HG03045 (cell line): ENCODE data around the gene ARHGAP10.

Source experiments
- ATAC-seq: cut with Tn5 transposase; IDR thresholded peaks from one replicate; pipeline ENCODE4 v1.9.1; 2021; ENCODE audit warnings: mild to moderate bottlenecking, moderate library complexity; ENCODE audit not compliant: unreplicated experiment

The ARHGAP10 gene

DNA sequence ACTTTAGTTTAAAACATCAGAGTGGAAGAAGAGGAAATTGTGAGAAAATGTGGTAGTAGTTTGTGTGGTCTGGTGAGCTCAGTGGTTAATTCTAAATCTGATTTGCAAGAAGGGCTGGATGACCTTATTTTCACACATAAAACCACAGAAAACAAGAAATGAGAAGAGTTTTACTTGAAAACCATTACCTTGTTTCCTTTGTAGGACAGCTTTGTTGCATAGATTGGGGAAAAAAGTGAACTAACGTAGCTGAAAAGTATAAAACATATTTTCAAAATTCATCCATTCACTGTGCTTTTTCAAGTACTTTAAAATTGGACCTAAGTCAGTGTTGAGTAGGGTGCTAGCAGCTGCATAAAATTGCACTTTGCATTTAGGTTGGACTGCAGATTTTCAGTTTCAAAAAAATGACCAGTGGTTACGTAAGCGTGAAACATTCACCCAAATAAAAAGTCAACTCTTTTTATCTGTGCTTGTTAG is 211.3 kb downstream of the ARHGAP10 start:
- ATAC-seq = peak; percentile 89

DNA sequence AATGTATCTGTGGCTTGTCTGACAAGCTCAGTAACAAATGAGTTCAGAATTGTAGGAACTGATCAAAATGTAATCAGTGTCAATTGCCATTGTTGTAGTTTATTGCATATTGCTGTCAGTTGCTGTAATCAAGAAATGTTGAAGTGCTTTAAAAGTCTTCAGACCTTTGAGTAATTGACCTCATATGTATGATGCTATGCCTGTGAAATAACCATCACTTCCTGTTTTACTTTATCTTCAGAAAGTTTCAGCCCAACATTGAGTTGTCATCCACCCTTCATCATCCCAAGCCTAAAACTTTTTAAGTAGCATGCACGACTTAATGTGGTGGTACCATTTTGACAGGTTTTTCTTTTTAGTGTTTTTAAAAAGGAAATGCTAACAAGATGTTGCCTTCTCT is 212.4 kb downstream of the ARHGAP10 start:
- ATAC-seq = no peak

DNA sequence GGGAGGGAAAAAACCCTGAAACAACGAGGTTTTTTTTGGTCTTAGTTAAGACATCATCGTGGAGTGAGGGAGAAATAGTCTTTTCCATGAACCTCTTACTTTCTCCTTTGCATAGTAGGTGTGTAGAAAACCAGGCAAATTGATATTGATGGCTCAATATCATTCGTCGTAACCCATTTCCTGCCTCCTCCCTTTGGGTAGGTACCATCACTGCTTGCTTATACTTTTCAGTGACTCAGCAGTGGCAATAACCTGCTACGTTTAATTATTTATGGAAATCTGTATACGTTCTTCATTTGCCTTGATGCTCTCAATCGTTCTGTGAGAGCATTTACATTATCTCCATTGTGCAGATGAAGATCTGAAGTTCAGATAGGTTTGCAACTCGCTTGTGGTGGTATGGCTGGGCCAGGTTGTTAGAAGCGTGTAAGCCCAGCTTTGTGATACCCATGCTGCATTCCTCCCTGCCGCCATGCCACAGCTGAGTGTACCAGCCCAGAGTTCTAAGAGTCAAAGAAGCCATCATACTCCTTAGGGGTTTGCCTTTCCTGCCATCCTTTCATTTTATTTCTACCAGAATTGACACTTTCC is 212.9 kb downstream of the ARHGAP10 start:
- ATAC-seq = no peak

DNA sequence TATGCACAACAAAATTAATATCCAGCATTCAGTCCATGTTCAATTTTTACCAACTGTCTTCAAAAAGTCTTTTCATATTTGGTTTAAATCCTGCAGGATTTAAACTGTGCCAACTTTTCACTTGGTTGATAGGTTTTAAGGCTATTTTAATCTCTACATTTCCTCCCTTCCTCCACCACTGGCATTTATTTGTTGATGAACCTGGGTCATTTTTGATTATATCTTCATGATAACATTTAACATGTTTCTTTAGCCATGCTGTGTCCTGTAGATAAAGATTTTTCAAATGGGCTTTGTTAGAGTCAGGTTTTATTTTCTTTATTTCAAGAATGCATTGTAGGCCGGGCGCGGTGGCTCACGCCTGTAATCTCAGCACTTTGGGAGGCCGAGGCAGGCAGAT is 216.4 kb downstream of the ARHGAP10 start:
- no peak for ATAC-seq

DNA sequence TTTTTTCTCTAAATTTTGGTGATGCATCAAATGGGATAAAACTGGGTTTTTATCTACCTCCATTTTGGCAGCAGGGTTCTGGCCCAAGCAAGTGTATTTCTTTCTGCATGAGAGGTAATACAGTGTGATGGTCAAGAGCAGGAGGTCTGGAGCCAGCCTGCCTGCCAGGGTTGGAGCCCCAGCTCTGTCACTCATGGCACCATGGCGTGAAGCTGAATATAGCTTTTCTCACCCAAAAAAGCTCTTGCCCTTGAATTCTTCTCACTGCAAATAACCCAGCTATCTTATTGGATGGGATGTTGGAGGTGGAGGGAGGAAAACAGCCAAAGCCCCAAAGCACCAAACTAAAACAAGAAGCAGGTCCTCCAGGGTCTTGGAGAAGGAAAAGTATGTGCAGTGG is 218.4 kb downstream of the ARHGAP10 start:
- ATAC-seq = no peak

DNA sequence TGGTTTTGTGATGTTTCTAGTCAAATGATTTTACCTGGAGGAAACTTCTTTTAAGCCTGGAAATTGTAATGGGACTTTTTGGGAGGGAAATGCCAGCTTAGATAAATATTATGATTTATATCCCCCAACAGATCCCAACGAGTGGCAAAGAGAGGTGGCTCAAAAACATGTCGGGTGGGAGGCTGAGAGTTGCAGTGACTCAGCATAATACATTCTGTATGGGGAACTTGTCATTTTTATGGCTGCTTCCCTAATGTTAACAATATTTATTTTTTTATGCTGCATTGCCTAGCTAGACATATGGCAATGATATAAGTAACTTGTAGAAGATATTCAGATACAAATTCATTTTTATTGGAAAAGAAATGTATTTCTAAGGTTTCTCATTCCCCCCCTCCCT is 219.0 kb downstream of the ARHGAP10 start:
- ATAC-seq = no peak

DNA sequence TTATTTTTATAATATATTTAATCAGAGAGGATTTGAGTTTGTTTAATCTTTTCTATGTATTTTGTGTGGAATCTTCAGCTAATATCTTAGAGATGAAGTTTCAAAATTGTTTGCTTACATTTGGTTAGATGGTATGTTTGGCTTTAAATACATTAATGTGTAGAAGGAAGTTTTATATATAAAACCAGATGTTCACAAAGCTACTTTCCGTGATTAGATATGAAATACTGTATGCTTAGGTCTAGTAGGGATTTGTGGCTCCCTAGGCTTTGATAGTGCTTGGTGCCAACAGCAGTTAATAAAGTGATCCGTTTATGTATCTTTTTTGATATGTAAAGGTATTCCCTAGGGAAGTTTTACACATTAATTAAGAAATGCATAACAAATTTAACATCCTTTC is 223.0 kb downstream of the ARHGAP10 start:
- no peak for ATAC-seq

DNA sequence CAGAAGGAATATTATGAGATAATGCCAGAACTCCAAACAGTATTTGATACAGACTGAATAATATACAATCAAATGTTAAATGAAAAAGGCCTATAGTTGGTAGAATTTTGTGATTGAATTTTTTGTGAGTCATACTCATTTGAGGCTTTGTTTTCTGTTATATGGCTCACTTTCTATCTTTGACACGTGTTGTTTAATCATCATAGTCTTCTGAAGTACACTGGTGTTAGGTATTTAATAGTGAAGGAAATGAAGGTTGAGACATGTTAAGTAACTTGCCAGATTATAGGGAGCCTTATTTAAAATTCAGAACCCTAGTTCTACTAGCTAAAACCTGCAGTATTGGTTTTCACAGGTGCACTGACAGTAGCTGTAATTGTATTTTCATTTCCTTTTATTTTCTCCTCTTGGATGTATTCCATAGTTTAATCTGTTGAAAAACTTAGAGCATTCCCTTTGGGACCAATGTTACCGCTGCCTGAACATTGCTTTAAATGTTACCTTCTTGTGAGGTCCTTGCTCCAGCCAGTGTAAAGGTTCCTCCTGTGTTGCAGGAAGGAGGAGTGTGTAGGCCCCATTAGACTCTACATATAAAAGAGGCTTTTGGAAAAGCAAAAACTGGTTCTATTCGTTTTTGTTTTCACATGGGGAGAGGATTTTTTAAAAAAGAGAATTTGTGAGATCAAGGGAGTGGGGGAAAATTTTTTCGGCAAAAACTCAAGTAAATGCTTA is 224.1 kb downstream of the ARHGAP10 start:
- ATAC-seq = no peak

DNA sequence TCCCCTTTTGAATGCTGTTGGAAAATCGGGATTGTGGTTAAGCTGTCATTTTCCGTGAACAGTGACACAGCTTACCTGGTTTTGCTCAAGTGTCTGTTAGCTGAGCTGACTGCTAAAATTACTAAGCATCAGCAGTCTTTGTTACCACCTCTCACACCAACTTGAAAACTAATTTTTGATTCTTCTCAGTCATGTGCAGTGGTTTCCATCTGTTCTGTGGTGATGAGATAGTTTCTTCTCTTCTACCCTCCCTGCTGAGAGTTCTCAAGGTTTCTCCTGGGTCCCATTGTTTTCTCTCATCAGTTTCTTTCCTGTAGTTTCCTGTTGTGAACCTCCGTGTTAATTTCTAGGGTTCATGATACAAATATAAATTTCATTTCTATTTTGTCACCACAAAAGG is 225.6 kb downstream of the ARHGAP10 start:
- no peak for ATAC-seq

DNA sequence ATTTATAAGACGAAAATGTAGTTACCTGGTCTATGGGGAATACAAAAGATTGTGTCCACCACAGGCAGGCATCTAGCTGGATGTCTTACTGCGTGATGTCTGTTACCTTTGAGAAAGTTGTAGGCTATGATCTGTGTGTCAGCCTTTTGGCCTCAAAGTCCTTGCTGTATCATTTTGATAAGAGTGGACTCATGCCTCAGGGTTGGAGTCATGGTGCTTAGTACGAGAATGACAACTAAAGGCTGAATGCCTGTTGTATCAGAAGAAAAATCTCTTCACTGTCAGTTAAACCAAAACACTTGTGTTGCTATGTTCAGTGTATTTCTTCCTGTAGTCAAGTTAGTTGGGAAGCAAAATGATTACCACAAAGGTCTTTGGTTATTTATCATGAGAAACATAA is 226.2 kb downstream of the ARHGAP10 start:
- no peak for ATAC-seq

DNA sequence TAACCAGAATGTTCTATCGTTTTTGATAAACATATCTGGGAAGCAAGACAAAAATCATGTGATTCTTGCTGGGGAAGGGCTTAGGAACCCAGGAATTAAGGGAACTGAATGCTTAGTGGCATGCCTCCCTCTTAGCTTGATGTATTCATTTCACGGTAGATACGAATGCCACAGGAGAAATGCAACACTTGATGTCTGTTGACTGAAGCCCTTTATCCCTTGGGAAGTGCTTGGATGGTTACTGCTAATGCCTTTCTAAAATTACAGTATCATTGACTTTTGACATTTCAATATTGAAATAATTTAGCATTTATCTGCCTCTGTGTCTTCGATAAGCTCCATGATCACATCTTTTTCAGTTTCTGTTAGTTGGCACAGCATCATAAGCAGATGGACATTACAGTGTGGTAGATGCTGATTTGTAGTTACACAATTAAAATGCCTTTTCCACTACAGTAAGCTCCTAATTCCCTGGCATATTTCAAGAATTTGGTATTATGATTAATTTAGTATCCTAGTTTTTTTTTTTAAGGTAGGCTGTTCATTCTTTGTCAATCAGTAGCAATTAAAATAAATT is 226.7 kb downstream of the ARHGAP10 start:
- ATAC-seq = no peak

DNA sequence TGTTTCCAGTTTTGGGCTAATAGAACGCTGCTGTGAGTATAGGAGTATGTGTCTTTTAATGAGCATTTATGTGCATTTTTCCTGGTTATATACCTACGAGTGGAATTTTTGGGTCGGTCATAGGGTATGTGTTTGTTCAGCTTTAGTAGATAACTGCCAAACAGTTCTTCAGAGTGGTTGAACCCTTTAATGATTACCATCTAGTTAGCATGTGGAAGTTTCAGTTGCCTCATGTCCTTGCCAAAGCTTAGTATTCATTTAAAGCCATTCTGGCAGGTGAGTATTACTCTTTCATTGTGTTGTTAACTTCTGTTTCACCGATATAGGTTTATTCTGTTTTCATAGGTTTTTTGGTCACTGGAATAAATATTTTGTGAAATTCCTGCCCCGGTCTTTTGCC is 229.1 kb downstream of the ARHGAP10 start:
- ATAC-seq = no peak

DNA sequence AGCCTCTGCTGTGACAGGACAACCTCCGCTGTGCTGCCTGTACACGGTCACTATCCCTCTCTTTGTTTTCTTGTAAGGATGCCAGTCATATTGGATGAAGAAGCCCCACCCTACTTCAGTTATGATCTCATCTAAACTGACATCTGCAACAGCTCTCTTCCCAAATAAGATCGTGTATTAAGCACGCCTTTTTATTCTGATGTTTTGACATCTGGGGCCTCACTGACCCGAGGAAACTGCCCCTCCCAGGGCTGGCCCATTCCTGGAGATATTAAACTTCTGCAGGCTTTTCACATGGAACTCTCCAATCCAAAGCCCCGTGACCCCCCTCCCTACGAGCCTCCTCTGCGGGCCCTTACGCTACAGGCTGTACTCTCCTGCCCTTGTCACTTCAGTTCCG is 232.0 kb downstream of the ARHGAP10 start:
- ATAC-seq = no peak

DNA sequence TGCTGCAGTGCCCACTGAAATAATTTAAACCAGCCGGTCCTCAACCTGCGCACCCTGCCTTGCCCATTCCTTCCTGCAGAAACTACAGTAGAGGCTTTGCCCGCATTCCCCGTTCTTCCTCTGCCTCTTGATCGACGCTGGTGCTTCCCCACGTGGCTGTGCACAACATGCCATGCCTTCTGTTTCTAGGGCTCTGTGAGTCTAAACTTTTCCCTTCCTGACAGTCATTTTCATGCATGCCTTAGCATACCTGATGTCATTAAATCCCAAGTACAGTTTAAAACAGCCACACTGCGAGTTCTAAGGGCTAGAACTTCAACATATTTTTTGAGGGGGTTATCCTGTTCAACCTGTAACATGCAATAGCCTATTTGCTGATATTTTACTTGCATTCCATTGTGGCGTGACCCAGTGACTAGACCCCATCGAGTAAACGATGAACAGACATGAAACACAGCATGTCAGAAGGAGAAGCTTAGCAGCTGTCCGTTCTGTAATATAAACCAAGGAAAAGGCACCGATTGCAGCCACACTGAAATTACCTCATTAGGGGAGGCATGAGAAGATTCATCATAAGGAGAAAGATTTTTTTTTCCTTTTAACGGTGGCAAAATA is 232.5 kb downstream of the ARHGAP10 start:
- no peak for ATAC-seq

DNA sequence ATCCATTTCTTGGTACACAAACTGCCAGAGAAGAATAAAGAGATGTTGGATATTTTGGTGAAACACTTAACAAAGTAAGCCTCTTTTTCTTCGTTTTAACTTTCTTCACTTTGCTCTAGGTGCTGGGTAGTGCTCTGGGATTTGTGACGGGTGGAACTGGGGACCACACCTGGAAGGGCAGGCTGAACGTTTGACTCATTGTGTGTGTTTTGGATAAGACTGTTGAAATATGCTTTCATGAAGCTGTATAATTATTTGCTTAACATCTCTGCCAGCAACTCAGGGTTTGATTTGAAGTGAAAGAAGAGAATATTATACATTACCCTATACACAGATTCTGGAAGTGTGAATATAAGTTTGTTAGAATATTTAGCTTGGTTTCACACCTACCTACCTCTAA is 233.2 kb downstream of the ARHGAP10 start:
- no peak for ATAC-seq

DNA sequence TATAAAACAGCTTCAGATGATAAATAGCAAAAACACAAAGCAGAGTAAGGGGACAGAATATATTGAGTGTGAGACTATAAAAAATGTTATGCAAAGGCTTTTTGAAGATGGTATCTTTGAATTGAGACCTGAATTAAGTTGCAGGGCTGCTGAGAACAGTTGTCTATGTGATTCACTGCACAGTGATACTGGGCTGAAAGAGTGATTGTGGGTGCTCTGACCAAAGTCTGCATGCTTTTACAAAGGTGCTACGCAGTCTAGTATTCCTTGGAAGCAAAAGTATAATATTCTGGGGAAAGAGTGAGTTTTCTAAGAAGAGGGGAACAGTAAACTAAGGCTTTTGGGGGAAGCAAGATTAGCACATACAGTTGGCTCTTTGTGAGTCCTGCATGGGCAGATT is 234.0 kb downstream of the ARHGAP10 start:
- ATAC-seq = no peak

DNA sequence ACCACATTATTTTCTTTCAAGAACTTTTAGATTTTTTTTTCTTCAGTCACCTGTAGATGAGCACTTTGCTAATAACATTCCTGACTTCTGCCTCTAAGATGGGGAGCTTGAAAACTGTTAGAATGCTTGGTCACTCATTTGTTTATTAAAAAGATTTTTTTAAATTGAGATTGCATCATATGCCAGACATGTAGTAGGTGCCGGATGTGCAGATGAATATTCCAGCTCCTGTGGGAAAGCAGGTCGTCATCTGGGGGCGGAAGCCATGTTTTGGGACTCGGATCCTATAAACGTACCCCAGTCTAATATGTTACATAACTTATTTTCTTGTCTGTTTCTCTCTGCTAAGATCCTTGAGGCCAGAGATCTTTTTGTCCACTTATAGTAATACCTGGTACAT is 236.8 kb downstream of the ARHGAP10 start:
- ATAC-seq = no peak

DNA sequence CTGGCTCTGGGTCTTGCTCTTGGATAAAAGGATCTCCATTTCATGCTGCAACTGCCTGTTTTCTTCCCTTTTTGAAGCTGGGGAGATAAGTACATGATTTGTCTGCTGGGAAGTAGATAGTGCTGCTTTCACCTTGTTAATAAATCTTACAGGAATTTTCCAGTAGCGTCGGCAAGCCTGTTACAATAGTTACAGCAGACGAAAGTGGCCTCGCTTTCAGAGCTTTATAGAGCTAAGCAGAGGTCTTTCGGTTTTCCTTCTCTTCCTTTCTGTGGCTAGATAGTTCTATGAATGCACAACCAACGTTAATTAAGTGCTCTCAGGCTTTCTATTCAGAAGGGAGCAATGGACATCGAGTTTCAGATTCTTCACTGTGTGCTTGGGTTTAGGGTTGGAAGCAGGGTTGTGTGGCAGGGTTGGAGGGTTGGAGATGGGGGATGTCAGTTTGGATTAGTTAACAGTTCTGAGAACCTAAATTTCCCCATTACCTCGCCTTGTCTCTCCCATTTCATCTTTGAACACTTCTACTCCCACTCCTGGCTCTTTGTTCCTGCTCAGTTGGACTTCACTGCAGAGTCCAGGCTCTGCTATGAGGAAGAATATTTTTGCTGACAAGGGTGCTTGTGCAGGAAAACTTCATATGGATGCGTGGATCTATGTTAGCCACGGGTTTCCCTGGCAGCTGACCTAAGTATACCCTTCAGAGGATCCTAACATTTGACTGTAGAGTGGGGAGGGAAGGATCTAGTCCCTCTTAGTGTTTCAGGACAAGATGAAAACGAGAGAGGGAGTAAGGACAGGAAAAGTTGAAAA is 237.9 kb downstream of the ARHGAP10 start:
- no peak for ATAC-seq

DNA sequence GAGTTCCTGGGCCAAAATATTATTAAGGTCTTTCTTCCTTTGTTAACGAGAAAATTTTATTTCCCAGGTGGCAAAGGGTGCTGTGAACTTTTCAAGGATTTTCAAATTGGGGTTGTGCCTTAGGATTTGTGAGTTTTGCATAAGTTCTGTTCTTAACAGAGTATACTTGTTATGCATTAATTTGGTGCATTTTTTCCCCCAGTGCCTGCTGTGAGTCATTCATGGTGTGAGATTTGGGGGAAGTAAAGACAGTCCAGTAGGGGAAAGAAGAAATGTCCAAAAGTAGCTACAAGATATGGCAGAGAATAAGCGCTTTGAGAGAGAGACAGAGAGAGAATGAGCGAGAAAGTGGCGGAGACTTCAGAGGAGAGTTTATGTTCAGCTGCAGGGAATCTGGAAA is 239.2 kb downstream of the ARHGAP10 start:
- no peak for ATAC-seq

DNA sequence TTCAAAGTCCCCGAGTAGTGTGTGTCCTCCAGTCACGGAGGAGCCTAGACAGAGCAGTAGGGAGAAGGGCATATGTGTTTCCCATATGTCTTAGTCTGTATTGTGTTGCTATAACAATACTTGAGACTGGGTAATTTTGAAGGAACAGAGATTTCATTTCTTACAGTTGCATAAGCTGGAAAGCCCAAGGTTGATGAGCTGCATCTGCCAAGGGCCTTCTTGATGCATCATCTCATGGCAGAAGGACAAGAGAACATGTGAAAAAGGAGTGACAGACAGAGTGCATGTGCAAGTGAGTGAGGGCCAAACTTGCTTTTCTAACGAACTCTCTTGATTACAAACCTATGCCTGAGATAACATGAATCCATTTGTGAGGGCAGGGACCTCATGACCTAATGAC is 243.4 kb downstream of the ARHGAP10 start:
- no peak for ATAC-seq
